ENCODE data around the gene JPT2. TPM values are rescaled to one million over a fixed set of nuclear protein-coding genes. Genes with fewer than 3 reads are reported as not detected.

The JPT2 gene
- total RNA-seq, 1 experiment from 2014 or later, result 150 TPM

DNA sequence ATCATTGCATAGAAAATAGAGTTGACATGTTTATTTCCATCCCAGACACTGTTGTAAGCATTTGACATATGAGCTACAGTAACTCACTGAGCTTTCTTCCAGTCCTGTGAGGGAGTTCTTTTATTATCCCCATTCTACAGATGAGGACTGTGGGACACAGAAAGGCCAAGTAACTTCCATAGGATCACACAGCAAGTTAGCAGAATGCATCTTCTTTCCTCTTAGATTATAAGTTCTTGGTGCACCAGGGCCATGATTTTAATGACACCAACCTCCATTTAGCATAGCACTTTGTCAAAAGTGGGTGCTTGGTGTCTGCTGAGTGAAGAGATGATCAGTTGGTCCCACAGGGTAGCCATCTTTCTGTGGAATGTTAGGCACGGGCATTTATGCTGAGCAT, 12.7 kb downstream of the JPT2 start:
- H3K4me3 Mint-ChIP-seq, result no peak overlapping the region
- H3K4me1 Mint-ChIP-seq, result no peaks in the 10 kb centered on the region
- H3K9me3 Mint-ChIP-seq, result no peaks in the 10 kb centered on the region
- H3K36me3 Mint-ChIP-seq, result peaks cover 80% of the 10 kb centered on the region
- ChIA-PET CTCF (no interaction called here), POLR2A (no interaction called here)
- no peak for DNase-seq (ENCODE audit: low spot score)
- H3K27me3 Mint-ChIP-seq (ENCODE audit: low read depth), result no peaks in the 10 kb centered on the region
- H3K27ac Mint-ChIP-seq, result no peak overlapping the region
- TF ChIP-seq CREB1 (CRISPR knock-in tag; IDR thresholded peaks at IDR 0.05), result no peak
- no peak for TF ChIP-seq ESRRA (CRISPR knock-in tag; IDR thresholded peaks at IDR 0.05; ENCODE audit: borderline replicate concordance)
- no peak for TF ChIP-seq GRHL2 (CRISPR knock-in tag; IDR thresholded peaks at IDR 0.05; ENCODE audit: insufficient replicate concordance, severe bottlenecking)
- TF ChIP-seq GTF2I (CRISPR knock-in tag; conservative IDR thresholded peaks at IDR 0.05), result no peak
- TF ChIP-seq ZNF121 (CRISPR knock-in tag; IDR thresholded peaks at IDR 0.05), result no peak
- TF ChIP-seq, protein P1, sequence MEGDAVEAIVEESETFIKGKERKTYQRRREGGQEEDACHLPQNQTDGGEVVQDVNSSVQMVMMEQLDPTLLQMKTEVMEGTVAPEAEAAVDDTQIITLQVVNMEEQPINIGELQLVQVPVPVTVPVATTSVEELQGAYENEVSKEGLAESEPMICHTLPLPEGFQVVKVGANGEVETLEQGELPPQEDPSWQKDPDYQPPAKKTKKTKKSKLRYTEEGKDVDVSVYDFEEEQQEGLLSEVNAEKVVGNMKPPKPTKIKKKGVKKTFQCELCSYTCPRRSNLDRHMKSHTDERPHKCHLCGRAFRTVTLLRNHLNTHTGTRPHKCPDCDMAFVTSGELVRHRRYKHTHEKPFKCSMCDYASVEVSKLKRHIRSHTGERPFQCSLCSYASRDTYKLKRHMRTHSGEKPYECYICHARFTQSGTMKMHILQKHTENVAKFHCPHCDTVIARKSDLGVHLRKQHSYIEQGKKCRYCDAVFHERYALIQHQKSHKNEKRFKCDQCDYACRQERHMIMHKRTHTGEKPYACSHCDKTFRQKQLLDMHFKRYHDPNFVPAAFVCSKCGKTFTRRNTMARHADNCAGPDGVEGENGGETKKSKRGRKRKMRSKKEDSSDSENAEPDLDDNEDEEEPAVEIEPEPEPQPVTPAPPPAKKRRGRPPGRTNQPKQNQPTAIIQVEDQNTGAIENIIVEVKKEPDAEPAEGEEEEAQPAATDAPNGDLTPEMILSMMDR (IDR thresholded peaks at IDR 0.05), result no peak
- TF ChIP-seq, protein P2, sequence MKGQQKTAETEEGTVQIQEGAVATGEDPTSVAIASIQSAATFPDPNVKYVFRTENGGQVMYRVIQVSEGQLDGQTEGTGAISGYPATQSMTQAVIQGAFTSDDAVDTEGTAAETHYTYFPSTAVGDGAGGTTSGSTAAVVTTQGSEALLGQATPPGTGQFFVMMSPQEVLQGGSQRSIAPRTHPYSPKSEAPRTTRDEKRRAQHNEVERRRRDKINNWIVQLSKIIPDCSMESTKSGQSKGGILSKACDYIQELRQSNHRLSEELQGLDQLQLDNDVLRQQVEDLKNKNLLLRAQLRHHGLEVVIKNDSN (CRISPR knock-in tag; IDR thresholded peaks at IDR 0.05), result no peak
- ATAC-seq, result no peak

- POLR2A ChIA-PET, result no interaction called here
- no peaks in the 10 kb centered on the region for H3K4me1 Mint-ChIP-seq
- no peak for TF ChIP-seq RELA (CRISPR knock-in tag; IDR thresholded peaks at IDR 0.05; ENCODE audit: borderline replicate concordance)
- TF ChIP-seq ZNF263 (CRISPR knock-in tag; IDR thresholded peaks at IDR 0.05; ENCODE audit: low read depth), result no peak
- TF ChIP-seq CREB1 (CRISPR knock-in tag; IDR thresholded peaks at IDR 0.05), result no peak
- no peak for TF ChIP-seq ZNF532 (CRISPR knock-in tag; IDR thresholded peaks at IDR 0.05; ENCODE audit: borderline replicate concordance)
- TF ChIP-seq, protein P3, sequence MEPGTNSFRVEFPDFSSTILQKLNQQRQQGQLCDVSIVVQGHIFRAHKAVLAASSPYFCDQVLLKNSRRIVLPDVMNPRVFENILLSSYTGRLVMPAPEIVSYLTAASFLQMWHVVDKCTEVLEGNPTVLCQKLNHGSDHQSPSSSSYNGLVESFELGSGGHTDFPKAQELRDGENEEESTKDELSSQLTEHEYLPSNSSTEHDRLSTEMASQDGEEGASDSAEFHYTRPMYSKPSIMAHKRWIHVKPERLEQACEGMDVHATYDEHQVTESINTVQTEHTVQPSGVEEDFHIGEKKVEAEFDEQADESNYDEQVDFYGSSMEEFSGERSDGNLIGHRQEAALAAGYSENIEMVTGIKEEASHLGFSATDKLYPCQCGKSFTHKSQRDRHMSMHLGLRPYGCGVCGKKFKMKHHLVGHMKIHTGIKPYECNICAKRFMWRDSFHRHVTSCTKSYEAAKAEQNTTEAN (CRISPR knock-in tag; IDR thresholded peaks at IDR 0.05), result no peak
- no peak for TF ChIP-seq CBFB (CRISPR knock-in tag; IDR thresholded peaks at IDR 0.05; ENCODE audit: low read depth)
- no peak for TF ChIP-seq MLX (CRISPR knock-in tag; IDR thresholded peaks at IDR 0.05)
- no peak for TF ChIP-seq RORB (CRISPR knock-in tag; IDR thresholded peaks at IDR 0.05)
- no peak for TF ChIP-seq ZNF512 (CRISPR knock-in tag; IDR thresholded peaks at IDR 0.05; ENCODE audit: borderline replicate concordance)
- TF ChIP-seq SMAD4 (CRISPR knock-in tag; IDR thresholded peaks at IDR 0.05), result no peak
- TF ChIP-seq, protein P4, sequence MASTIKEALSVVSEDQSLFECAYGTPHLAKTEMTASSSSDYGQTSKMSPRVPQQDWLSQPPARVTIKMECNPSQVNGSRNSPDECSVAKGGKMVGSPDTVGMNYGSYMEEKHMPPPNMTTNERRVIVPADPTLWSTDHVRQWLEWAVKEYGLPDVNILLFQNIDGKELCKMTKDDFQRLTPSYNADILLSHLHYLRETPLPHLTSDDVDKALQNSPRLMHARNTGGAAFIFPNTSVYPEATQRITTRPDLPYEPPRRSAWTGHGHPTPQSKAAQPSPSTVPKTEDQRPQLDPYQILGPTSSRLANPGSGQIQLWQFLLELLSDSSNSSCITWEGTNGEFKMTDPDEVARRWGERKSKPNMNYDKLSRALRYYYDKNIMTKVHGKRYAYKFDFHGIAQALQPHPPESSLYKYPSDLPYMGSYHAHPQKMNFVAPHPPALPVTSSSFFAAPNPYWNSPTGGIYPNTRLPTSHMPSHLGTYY (CRISPR knock-in tag; IDR thresholded peaks at IDR 0.05), result no peak
- no peak for TF ChIP-seq TEAD4 (CRISPR knock-in tag; IDR thresholded peaks at IDR 0.05)
- no peak for TF ChIP-seq HMGA2 (CRISPR knock-in tag; IDR thresholded peaks at IDR 0.05)
- no peak for TF ChIP-seq ETV6 (CRISPR knock-in tag; IDR thresholded peaks at IDR 0.05)
- TF ChIP-seq E2F5 (CRISPR knock-in tag; IDR thresholded peaks at IDR 0.05), result no peak
- no peak for TF ChIP-seq ZSCAN18 (CRISPR knock-in tag; IDR thresholded peaks at IDR 0.05)
Measured at GRCh38 chr16:1691276-1691675, 13.2 kb downstream of the JPT2 start.

More at GRCh38 chr16:1691276-1691675, 13.2 kb downstream of the JPT2 start:
- Mint-ChIP-seq H3K27me3 (ENCODE audit: low read depth) (no peaks in the 10 kb centered on the region), H3K4me3 (no peak overlapping the region), H3K36me3 (peaks cover 83% of the 10 kb centered on the region), H3K27ac (no peak overlapping the region; the same call in 1 of the 2 replicates), H3K9me3 (no peaks in the 10 kb centered on the region)
- no peak for DNase-seq (ENCODE audit: low spot score)
- CTCF ChIA-PET, result no interaction called here
- ATAC-seq, result no peak

All from WTC11 (cell line).